Amygdala (tissue), 56 donors: Measurements from ENCODE around the gene SRPK1.

Source experiments
- DNase-seq, 56 donors: peaks; one replicate each; lab custom pipeline; 2025; lab: John Stamatoyannopoulos, UW

Gene SRPK1

GRCh38 chr6:35787266-35788218 lies 133.4 kb downstream of the SRPK1 start:
- no peak for DNase-seq

- DNase-seq = no peak
These were observed 134.1 kb downstream of the SRPK1 start for GRCh38 chr6:35786810-35787209.

- DNase-seq = no peak
These were observed 134.6 kb downstream of the SRPK1 start for GRCh38 chr6:35786272-35786671.

- no peak for DNase-seq
These were observed 136.7 kb downstream of the SRPK1 start for GRCh38 chr6:35784200-35784599.
